ENCODE results near the gene GGCX. TPM values are rescaled to one million over a fixed set of nuclear protein-coding genes. Genes with fewer than 3 reads are reported as not detected.

GGCX gene
- total and polyA plus RNA-seq, 2 of the 13 experiments (the other 11 are each of a cell fraction or from before 2014, with no cell fraction given), result 72.5 to 103 TPM

GRCh38 chr2:85589982-85590791 lies 28.9 kb upstream of the GGCX start (continued):
- TF ChIP-seq PRDM10 (CRISPR knock-in tag; IDR thresholded peaks at IDR 0.05; ENCODE audit: low read depth), result peak; percentile 51; the same call in 1 of the 2 replicates
- TF ChIP-seq NCOA5 (CRISPR knock-in tag; IDR thresholded peaks at IDR 0.05), result no peak
- TF ChIP-seq ZSCAN22 (CRISPR knock-in tag; IDR thresholded peaks at IDR 0.05), result no peak
- TF ChIP-seq ARNT2 (CRISPR knock-in tag; IDR thresholded peaks at IDR 0.05; ENCODE audit: low read depth), result 0 out of 2 replicates have a peak, but pooled peaks have one; percentile 20
- TF ChIP-seq ZFX (CRISPR knock-in tag; IDR thresholded peaks at IDR 0.05; ENCODE audit: low read depth), result peak; percentile 33
- TF ChIP-seq SMARCE1 (IDR thresholded peaks at IDR 0.05; ENCODE audit: borderline replicate concordance), result no peak
- TF ChIP-seq ZNF546 (CRISPR knock-in tag; conservative IDR thresholded peaks at IDR 0.05), result no peak
- TF ChIP-seq NR1H2 (CRISPR knock-in tag; IDR thresholded peaks at IDR 0.05; ENCODE audit: borderline replicate concordance, low read depth), result no peak
- TF ChIP-seq KLF13 (CRISPR knock-in tag; IDR thresholded peaks at IDR 0.05), result no peak
- peak; percentile 45; the same call in 1 of the 2 replicates for TF ChIP-seq POGZ (CRISPR knock-in tag; IDR thresholded peaks at IDR 0.05)
- TF ChIP-seq ATF7-NPFF (CRISPR knock-in tag; IDR thresholded peaks at IDR 0.05; ENCODE audit: low read depth), result no peak
- TF ChIP-seq PHB2 (IDR thresholded peaks at IDR 0.05; ENCODE audit: partially characterized antibody), result no peak
- no peak for TF ChIP-seq HIVEP1 (CRISPR knock-in tag; IDR thresholded peaks at IDR 0.05)
- no peak for TF ChIP-seq ZFY (CRISPR knock-in tag; IDR thresholded peaks at IDR 0.05)
- TF ChIP-seq TERF1 (CRISPR knock-in tag; IDR thresholded peaks at IDR 0.05), result no peak
- TF ChIP-seq ZNF562 (CRISPR knock-in tag; IDR thresholded peaks at IDR 0.05; ENCODE audit: borderline replicate concordance), result no peak
- no peak for TF ChIP-seq ZNF674 (CRISPR knock-in tag; IDR thresholded peaks at IDR 0.05; ENCODE audit: low read depth)
- no peak for TF ChIP-seq MYNN (CRISPR knock-in tag; IDR thresholded peaks at IDR 0.05; ENCODE audit: low read depth)
- TF ChIP-seq RAD21 (CRISPR knock-in tag; IDR thresholded peaks at IDR 0.05), result no peak; the same call in 1 of the 2 replicates
- 0 out of 2 replicates have a peak, but pooled peaks have one; percentile 62 for TF ChIP-seq ZNF136 (CRISPR knock-in tag; IDR thresholded peaks at IDR 0.05; ENCODE audit: low read depth)
- TF ChIP-seq PCBP2 (optimal IDR thresholded peaks at IDR 0.05; ENCODE audit: low read depth, low read length, poor library complexity, severe bottlenecking), result no peak
- no peak; the same call in 1 of the 2 replicates for TF ChIP-seq GATAD1 (CRISPR knock-in tag; IDR thresholded peaks at IDR 0.05)
- no peak; the same call in 1 of the 2 replicates for TF ChIP-seq ZNF710 (CRISPR knock-in tag; IDR thresholded peaks at IDR 0.05; ENCODE audit: borderline replicate concordance)
- no peak for TF ChIP-seq TOPORS (CRISPR knock-in tag; IDR thresholded peaks at IDR 0.05)

Measured in HepG2 (cell line).